SH-SY5Y (cell line): ENCODE measurements around the gene ZNF581.

ENCODE experiments used
- GATA2 ChIP-seq: IDR thresholded peaks from 2 replicates; pipeline ENCODE4 v1.6.1; 2011; ENCODE audit warnings: mild to moderate bottlenecking, low read depth, low read length
- GATA3 ChIP-seq: IDR thresholded peaks from 2 replicates; pipeline ENCODE4 v1.6.1; 2011; ENCODE audit warnings: low read depth, mild to moderate bottlenecking, low read length, moderate library complexity

DNA sequence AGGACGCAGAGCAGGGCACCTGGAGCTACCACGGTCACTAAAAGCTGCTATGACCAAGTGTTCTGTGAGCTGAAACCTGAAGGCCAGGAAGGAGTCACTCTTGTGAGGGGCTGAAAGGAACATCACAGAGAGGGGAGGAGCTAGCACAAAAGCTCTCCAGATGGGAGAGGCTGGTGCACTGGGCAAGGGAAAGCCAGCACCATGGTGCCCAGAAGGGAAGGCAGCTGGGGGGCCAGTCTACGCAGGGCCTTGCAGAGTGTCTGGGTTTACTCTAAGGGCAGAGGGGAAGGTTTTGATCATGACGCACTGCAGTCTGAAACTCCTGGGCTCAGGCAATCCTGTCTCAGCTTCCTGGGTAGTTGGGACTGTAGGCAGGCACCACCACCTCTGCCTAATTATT lies 6.7 kb upstream of the ZNF581 start:
- TF ChIP-seq GATA3, result no peak
- TF ChIP-seq GATA2, result no peak
